ENCODE results near the gene TCN2. TPM values are rescaled to one million over a fixed set of nuclear protein-coding genes. Genes with fewer than 3 reads are reported as not detected.

The TCN2 gene
- total RNA-seq, 1 experiment from 2014 or later = 4.5 TPM

Other genes with a start within 250 kb of the TCN2 start
- 9.2 and 9.5 TPM in 2 replicates for gene RNF215, start 219.8 kb upstream of the TCN2 start, total RNA-seq (2014; rRNA removed; shearing (Covaris generic))
- 3.4 and 16.2 TPM in 2 replicates for gene SEC14L2, start 210.2 kb upstream of the TCN2 start, total RNA-seq (2014; rRNA removed; shearing (Covaris generic))
- gene MTFP1, start 181.4 kb upstream of the TCN2 start, total RNA-seq (2014; rRNA removed; shearing (Covaris generic)) = 46.2 and 48.6 TPM in 2 replicates
- not detected in 2 replicates for gene SEC14L3, start 135.2 kb upstream of the TCN2 start, total RNA-seq (2014; rRNA removed; shearing (Covaris generic))
- not detected in 2 replicates for gene SEC14L4, start 101.5 kb upstream of the TCN2 start, total RNA-seq (2014; rRNA removed; shearing (Covaris generic))
- not detected in 2 replicates for gene SEC14L6, start 60.4 kb upstream of the TCN2 start, total RNA-seq (2014; rRNA removed; shearing (Covaris generic))
- gene GAL3ST1, start 32.5 kb upstream of the TCN2 start, total RNA-seq (2014; rRNA removed; shearing (Covaris generic)) = not detected in 2 replicates
- 68.9 and 105 TPM in 2 replicates for gene PES1, start 15.3 kb upstream of the TCN2 start, total RNA-seq (2014; rRNA removed; shearing (Covaris generic))
- 6.7 and 6.9 TPM in 2 replicates for gene SLC35E4, start 28.6 kb downstream of the TCN2 start, total RNA-seq (2014; rRNA removed; shearing (Covaris generic))
- 0.60 and 4.8 TPM in 2 replicates for gene DUSP18, start 60.7 kb downstream of the TCN2 start, total RNA-seq (2014; rRNA removed; shearing (Covaris generic))
- 0.37 and 0.53 TPM in 2 replicates for gene OSBP2, start 87.7 kb downstream of the TCN2 start, total RNA-seq (2014; rRNA removed; shearing (Covaris generic))

All from SJSA1 (cell line).